D721Med (cell line): ENCODE results near the gene HPRT1.

Experiments used
- DNase-seq: peaks from one replicate; pipeline ENCODE4 v3.0.0; 2011; ENCODE audit warnings: low spot score; ENCODE audit not compliant: insufficient read length
- FAIRE-seq: peaks from 2 replicates; lab custom pipeline; 2011; peaks lifted over from hg19 to GRCh38; lab: Jason Lieb, UNC
- CTCF ChIP-seq: IDR thresholded peaks from 2 replicates; pipeline ENCODE4 v1.5.1; 2012; ENCODE audit warnings: mild to moderate bottlenecking, control low read depth; ENCODE audit not compliant: insufficient read depth; ENCODE audit errors: missing control alignments

The HPRT1 gene

GRCh38 chrX:134545510-134545909 is 85.5 kb downstream of the HPRT1 start:
- no peak for TF ChIP-seq CTCF
- FAIRE-seq (no peak), DNase-seq (no peak)

- DNase-seq (no peak), FAIRE-seq (no peak)
- no peak for TF ChIP-seq CTCF
Measured at GRCh38 chrX:134546187-134546586, 86.2 kb downstream of the HPRT1 start.

- DNase-seq = no peak
- no peak for FAIRE-seq
- no peak for TF ChIP-seq CTCF
Measured at GRCh38 chrX:134547047-134547679, 87.2 kb downstream of the HPRT1 start.

- TF ChIP-seq CTCF = no peak
- FAIRE-seq (no peak), DNase-seq (no peak)
Measured at GRCh38 chrX:134548257-134549201, 88.6 kb downstream of the HPRT1 start.
